Activated CD8-positive, alpha-beta memory T cell treated with anti-CD3 and anti-CD28 coated beads for 48 hours (primary cell): Measurements from ENCODE around the gene STRN.
"Not testable (repeated sequence)": the region's sequence is repeated elsewhere in the genome, so short reads cannot be mapped to it uniquely, and the experiment has no call there.

Source experiments
- DNase-seq, 3 experiments: peaks; one replicate each; pipeline ENCODE4 v3.0.0-alpha.2; 2020; ENCODE audit warnings: low read depth in 2 of 3, low spot score in 2 of 3

The STRN gene

DNA sequence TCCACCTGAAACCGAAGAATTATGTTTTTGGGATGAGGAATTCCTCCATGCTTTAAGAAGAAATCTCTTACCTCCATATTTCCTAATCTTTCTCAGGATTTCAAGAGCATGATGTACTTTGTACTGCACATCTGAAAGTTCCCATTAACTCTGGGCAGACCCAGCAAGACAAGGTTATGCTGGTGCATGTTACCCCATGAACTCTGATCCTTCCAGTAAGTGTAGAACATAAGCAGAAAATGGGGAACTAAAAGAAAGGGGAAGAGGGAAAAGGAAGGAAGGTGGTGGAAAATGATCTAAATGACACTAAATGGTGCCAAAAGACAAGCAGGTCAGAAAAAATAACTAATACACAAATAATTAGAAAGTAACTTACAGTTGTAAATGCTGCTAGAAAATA is 50.7 kb downstream of the STRN start:
- DNase-seq, result no peak

GRCh38 chr2:36912695-36913094 is 53.6 kb downstream of the STRN start:
- DNase-seq, result no peak

GRCh38 chr2:36911012-36911411 is 55.3 kb downstream of the STRN start:
- DNase-seq, result no peak

DNA sequence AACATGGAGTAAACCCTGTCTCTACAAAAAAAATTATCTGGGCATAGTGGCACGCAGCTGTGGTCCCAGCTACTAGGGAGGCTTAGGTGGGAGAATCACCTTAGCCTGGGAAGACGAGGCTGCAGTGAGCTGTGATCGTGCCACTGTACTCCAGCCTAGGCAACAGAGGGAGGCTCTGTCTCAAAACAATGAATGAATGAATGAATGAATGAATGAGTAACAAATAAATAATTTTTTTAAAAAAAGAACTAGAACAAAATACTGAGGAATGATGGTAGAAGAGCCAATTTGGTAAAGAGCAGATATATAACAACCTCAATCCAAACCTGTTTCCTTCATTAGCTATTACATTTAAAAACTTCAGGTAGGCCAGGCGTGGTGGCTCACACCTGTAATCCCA is 60.1 kb downstream of the STRN start:
- no peak for DNase-seq

GRCh38 chr2:36904636-36905035 is 61.7 kb downstream of the STRN start:
- no peak for DNase-seq

DNA sequence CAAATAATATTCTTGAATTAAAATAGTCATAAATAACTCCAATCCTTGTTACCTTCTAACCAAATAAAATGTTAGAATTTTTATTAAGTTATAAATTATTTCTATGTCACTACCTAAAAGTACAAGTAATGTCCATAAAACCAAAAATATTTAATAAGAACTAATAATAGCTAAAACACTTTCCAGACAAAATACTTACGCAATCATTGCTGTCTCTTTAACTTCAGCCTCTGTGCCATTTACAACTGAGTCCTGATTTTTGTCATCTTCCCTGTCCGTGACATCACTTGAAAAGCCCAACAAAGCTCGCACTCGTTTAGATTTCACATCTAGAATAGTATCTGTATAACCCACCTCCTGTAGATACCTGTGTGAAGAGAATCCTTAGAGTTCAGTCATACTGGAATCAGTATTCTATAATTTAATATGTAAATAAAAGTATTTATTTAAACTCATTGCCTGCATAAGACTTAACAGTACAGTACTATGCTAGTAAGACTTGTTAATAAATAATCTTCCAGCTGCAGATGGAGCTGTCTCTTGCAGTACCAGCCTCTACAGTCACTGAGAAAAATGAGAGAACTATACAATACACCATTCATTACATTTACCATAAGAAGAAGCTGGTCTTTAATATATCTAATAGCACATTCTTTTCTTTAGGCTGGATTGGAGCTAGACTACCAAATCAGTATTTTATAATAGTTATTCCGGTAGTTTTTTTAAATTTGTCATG is 63.8 kb downstream of the STRN start:
- DNase-seq, result no peak

DNA sequence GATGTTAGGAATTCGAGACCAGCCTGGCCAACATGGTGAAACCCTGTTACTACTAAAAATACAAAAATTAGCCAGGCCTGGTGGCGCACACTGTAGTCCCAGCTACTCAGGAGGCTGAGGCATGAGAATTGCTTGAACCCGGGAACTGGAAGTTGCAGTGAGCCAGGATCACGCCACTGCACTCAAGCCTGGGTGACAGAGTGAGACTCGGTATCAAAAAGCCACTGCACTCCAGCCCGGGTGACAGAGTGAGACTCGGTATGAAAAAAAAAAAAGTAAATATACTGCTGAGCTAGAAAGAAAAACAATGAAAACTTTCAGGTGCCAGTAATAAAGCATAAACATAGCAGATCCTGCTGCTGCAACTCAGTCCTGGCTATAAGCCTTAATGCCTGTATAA is 73.5 kb downstream of the STRN start:
- no peak for DNase-seq

GRCh38 chr2:36889795-36890194 is 76.5 kb downstream of the STRN start:
- DNase-seq, result no peak

DNA sequence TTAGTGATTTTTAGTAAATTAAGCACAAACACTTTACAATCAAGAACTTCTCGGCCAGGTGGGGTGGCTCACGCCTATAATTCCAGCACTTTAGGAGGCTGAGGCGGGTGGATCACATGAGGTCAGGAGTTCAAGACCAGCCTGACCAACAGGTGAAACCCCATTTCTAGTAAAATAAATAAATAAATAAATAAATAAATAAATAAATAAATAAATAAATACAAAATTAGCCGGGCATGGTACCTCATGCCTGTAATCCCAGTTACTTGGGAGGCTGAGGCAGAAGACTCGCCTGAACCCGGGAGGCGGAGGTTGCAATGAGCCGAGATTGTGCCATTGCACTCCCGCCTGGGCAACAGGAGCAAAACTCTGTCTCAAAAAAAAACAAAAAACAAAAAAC is 79.2 kb downstream of the STRN start:
- not testable (repeated sequence) for DNase-seq

DNA sequence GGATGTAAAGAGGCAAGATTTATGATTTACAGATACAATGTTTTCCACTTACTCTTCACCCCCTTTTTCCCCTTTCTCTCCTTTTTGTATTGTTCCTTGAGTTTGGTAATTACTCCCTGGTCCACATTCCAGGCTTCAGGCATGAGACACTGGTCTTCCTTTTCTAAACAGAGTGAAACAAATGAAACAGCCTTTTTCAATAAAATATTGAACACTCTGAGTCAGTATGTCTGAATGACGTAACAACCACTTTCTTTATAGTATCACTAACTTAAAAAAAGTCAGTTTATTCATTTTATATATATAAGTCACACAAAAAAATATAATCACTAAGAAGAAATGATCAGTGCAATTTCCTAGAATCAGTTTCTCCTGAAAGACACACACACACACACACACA is 79.7 kb downstream of the STRN start:
- no peak for DNase-seq

GRCh38 chr2:36885605-36886004 is 80.7 kb downstream of the STRN start:
- DNase-seq, result no peak

- DNase-seq, result no peak
Measured at GRCh38 chr2:36882532-36882931, 83.8 kb downstream of the STRN start.

- no peak for DNase-seq
Measured at GRCh38 chr2:36881816-36882215, 84.5 kb downstream of the STRN start.

DNA sequence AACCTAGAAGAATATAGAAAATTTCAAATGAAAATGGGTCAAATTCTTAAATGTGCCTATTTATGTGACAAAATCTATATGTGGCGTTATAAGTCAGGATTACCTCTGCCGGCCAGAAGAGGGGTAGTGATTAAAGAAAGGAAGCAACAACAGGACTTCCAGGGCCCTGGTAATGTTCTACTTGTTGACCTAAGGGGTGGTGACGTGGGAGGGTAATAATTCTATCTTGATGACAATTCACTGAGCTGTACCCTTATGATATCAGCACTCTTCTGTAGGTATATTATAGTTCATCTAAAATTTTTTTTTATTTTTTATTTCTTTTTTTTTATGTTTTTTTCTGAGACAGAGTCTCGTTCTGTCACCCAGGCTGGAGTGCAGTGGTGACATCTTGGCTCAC is 87.9 kb downstream of the STRN start:
- no peak for DNase-seq

GRCh38 chr2:36871068-36871707 is 95.1 kb downstream of the STRN start:
- no peak for DNase-seq

DNA sequence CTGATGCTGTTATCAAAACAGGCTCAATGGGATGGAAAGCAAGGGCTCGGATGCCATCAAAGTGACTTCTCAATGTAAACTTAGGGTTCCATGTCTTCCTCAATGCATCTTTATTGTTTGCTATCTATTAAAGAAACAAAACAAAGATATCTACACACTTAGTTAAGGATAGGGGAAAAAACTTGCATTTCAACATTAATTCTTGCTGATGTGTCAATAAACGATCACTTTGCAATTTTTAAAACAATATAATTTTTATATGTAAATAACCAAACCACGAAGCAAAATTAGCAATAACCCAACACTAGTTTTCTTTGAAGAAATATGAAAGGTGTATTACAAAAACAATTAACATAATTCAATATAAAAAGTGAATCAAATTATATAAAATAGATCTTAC is 96.7 kb downstream of the STRN start:
- no peak for DNase-seq

- no peak for DNase-seq
Measured at GRCh38 chr2:36861896-36862295, 104.4 kb downstream of the STRN start.

- no peak for DNase-seq
Measured at GRCh38 chr2:36859366-36859792, 107.0 kb downstream of the STRN start.

DNA sequence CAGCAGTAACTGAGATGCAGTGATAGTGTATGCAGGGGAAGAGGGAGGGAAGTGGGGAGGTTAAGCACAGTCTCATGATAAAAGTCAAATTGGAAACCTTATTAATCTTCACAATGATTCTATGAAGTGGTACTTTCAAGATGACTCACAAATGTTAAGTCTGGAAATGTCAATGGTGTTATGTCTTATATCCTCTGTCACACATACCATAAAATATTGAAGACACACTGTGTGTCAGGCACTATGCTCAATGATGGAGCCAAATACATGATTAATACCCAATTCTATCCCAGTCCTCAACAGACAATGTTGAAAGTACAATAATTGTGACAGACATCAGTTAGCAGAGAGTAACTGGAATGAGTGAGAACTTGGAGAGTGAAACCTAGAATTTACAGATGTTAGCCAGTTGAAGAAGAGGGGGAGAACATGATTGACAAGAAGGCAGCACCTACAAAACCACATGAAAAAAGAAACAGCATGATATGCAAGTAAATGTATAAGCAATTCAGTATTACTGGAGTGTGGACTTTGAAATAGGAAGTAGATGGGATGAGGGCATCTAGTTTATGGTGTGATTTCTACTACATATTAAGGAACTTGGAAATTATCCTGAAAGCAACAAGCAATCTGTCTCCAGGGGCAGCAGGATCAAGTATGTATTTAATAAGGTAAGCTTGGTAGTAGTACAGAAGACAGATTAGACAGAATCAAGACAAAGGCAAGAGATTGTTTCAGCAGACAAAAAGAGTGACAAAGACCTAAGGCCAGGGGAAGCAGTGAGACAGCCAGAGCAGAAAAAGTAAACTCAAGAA is 107.6 kb downstream of the STRN start:
- no peak for DNase-seq

GRCh38 chr2:36857713-36858112 is 108.6 kb downstream of the STRN start:
- DNase-seq, result no peak

- DNase-seq, result no peak
Measured at GRCh38 chr2:36855429-36855828, 110.9 kb downstream of the STRN start.

GRCh38 chr2:36854241-36854640 is 112.1 kb downstream of the STRN start:
- DNase-seq, result no peak
